Measurements from ENCODE around the gene OGDH.

DNA sequence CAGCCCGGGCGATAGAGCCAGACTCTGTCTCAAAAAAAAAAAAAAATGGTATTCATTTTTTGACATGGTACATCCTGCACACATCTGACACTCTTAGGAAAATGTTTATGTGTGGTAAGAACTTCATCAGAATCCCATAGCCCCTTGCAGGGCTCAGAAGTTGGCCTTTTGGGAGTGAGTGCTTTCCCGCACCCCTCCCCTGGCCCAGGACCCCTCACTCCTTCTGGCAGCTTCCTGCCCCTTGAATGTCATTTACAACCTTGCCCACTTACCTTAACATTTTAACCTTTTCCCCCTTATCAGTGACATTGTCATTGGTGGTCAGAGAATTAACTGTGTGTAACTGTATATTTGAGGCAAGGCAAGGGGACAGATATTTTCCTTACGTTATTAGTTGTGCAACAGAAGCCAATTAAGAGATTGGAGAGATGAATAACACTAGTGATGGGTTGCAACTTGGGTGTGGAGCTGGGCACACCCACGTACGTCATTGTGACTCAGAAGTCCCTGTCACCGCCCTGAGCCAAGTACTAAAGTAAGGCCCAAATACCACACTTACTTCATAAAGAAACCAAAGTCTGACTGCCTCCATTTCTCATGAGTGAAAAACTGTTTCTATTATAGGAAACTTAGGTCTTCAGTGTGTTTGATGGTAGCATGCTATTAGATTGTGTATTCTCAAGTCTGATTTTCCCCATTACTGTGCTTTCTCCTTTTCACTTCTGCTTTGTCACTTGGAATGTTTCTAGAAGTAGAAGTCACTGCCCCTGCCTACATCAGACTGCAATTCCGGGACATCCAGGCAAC, 31.6 kb downstream of the OGDH start:
- TF ChIP-seq EZH2 (optimal IDR thresholded peaks at IDR 0.05; ENCODE audit: low read depth, low read length) (no peak), CTCF (IDR thresholded peaks at IDR 0.05; ENCODE audit: low read length) (no peak)
